GM12878 (cell line): ENCODE measurements around the gene DSC3. TPM values are rescaled to one million over a fixed set of nuclear protein-coding genes. Genes with fewer than 3 reads are reported as not detected.

ENCODE experiments used
- ATAC-seq: fragments of 200-7000 bp; cut with Tn5 transposase; 3 replicates; pipeline ENCODE4 v1.9.1; 2020; ENCODE audit warnings: mild to moderate bottlenecking, moderate library complexity
- BruUV-seq: library from RNA; stranded (reverse); fragments of 400-500 nt; replicated peaks from 2 replicates; lab custom pipeline; 2021; lab: Mats Ljungman, UMichigan
- CTCF ChIA-PET: fragments of 300-600 bp; sonication (Branson Sonifier 250); formaldehyde crosslinking; extraction: SDS; loops from one replicate; lab custom pipeline; 2021; ENCODE audit warnings: inconsistent platforms; lab: Yijun Ruan, JAX
- POLR2A ChIA-PET: fragments of 350-600 bp; formaldehyde crosslinking; extraction: SDS; loops from one replicate; lab custom pipeline; 2021; ENCODE audit warnings: inconsistent platforms; lab: Charles Lee
- RAD21 ChIA-PET: fragments of 300-600 bp; sonication (Branson Sonifier 250); formaldehyde crosslinking; loops from one replicate; lab custom pipeline; 2023; ENCODE audit warnings: antibody characterized with exemption; ENCODE audit not compliant: unreplicated experiment; lab: Charles Lee
- SMC1A ChIA-PET: fragments of 300-600 bp; sonication (Branson Sonifier 250); formaldehyde crosslinking; loops from one replicate; lab custom pipeline; 2023; ENCODE audit not compliant: unreplicated experiment, uncharacterized antibody; lab: Charles Lee
- DNase-seq: peaks from one replicate; pipeline ENCODE4 v3.0.0-alpha.2; 2011; ENCODE audit warnings: low read depth, low spot score
- FAIRE-seq: peaks from 3 replicates; lab custom pipeline; 2011; peaks lifted over from hg19 to GRCh38; lab: Jason Lieb, UNC
- H2AFZ ChIP-seq: 2 replicates; pipeline ENCODE4 v1.6.0; 2011; ENCODE audit warnings: low read depth, low read length, control low read depth; ENCODE audit not compliant: control insufficient read depth
- H3K27ac ChIP-seq: 2 replicates; pipeline ENCODE4 v1.5.1; 2011; ENCODE audit warnings: control low read depth; ENCODE audit not compliant: control insufficient read depth, insufficient read depth
- H3K27me3 ChIP-seq, 2 experiments: replicated peaks in 1 of 2; 2 replicates each; pipeline versions ENCODE4 v1.6.0 to v1.6.1; 2011; ENCODE audit warnings: low read length in 1 of 2; ENCODE audit not compliant: control insufficient read depth in 2 of 2, insufficient read depth in 2 of 2
- H3K36me3 ChIP-seq, 2 experiments: 2 replicates each; pipeline ENCODE4 v1.5.1; 2011; ENCODE audit warnings: low read length in 1 of 2; ENCODE audit not compliant: control insufficient read depth in 2 of 2, insufficient read depth in 2 of 2
- H3K4me1 ChIP-seq: 2 replicates; pipeline ENCODE4 v1.6.1; 2011; ENCODE audit warnings: mild to moderate bottlenecking, low read length, moderate library complexity, mixed read lengths; ENCODE audit not compliant: control insufficient read depth, insufficient read depth
- H3K4me2 ChIP-seq: 2 replicates; pipeline ENCODE4 v1.6.0; 2011; ENCODE audit warnings: control low read depth; ENCODE audit not compliant: control insufficient read depth, insufficient read depth
- H3K4me3 ChIP-seq: fragments of 200-600 bp; sonication (generic); 2 replicates; pipeline ENCODE4 v1.5.1; 2016
- H3K79me2 ChIP-seq: 2 replicates; pipeline ENCODE4 v1.6.0; 2011; ENCODE audit warnings: low read length; ENCODE audit not compliant: control insufficient read depth, insufficient read depth
- H3K9ac ChIP-seq: 2 replicates; pipeline ENCODE4 v1.8.0; 2011; ENCODE audit warnings: low read length, control low read depth, mixed read lengths; ENCODE audit not compliant: control insufficient read depth, insufficient read depth
- H3K9me3 ChIP-seq: replicated peaks from 3 replicates; pipeline ENCODE4 v1.5.1; 2011; ENCODE audit warnings: mild to moderate bottlenecking, low read length; ENCODE audit not compliant: control insufficient read depth, insufficient read depth
- H4K20me1 ChIP-seq: 2 replicates; pipeline ENCODE4 v1.6.0; 2011; ENCODE audit not compliant: control insufficient read depth, insufficient read depth
- CTCF ChIP-seq, 3 experiments: IDR thresholded peaks in 2 of 3; conservative IDR thresholded peaks in 1 of 3; 2 replicates each; pipeline ENCODE4 v1.5.1; 2011; ENCODE audit warnings: low read depth in 3 of 3, low read length in 3 of 3, mild to moderate bottlenecking in 3 of 3, control low read depth in 2 of 3, moderate library complexity in 2 of 3, inconsistent platforms in 1 of 3, mixed read lengths in 1 of 3; ENCODE audit not compliant: control insufficient read depth in 2 of 3, insufficient read depth in 1 of 3; ENCODE audit errors: extremely low read depth in 1 of 3
- NFIC ChIP-seq: IDR thresholded peaks from 2 replicates; pipeline ENCODE4 v1.6.1; 2012; ENCODE audit warnings: low read depth, mild to moderate bottlenecking, inconsistent platforms, low read length, moderate library complexity
- POLR2AphosphoS2 ChIP-seq: IDR thresholded peaks from 2 replicates; pipeline ENCODE4 v1.6.1; 2011; ENCODE audit warnings: low read depth, mild to moderate bottlenecking, low read length, improper control_type of control experiment, moderate library complexity
- RAD51 ChIP-seq: fragments of 450-650 bp; IDR thresholded peaks from 2 replicates; pipeline ENCODE4 v1.6.1; 2016; ENCODE audit warnings: moderate library complexity, mild to moderate bottlenecking, inconsistent platforms
- TARDBP ChIP-seq: IDR thresholded peaks from 2 replicates; pipeline ENCODE4 v1.6.1; 2016; ENCODE audit warnings: borderline replicate concordance
- WGBS: methylation state at CpG from one replicate; pipeline ENCODE4 v1.1.6; 2016; ENCODE audit warnings: low lambda C conversion rate; ENCODE audit not compliant: insufficient replicate concordance, insufficient coverage; ENCODE audit errors: missing lambda C conversion rate; 5-methylcytosine and 5-hydroxymethylcytosine counted together
- in situ Hi-C: fragments of 300-500 bp; cut with MboI; formaldehyde crosslinking; loops from 9 replicates; pipeline ENCODE4 v1.14.3; 2018; ENCODE audit warnings: mixed read lengths
- intact Hi-C: fragments of 100-400 bp; cut with micrococcal nuclease; formaldehyde crosslinking; loops from one replicate; pipeline ENCODE4 v1.14.2; 2022; ENCODE audit not compliant: unreplicated experiment
- polyA plus RNA-seq, 11 experiments: library from polyadenylated mRNA; depleted of rRNA in 4 of 11; unstranded in 6 of 11; stranded (reverse) in 5 of 11; fragments of >200 nt; fragmentation: Nextera tagmentation in 4 of 11; fragmentation: Illumina TruSeq in 1 of 11; extraction: Ambion mirVana in 4 of 11; extraction: Trizol in 1 of 11; gene quantifications; 1 replicate in 1 of 11; 2 replicates in 10 of 11; pipeline versions ENCODE4 v1.2.1 to v1.2.3, GENCODE V29; 2011 to 2016; ENCODE audit warnings: inconsistent platforms in 2 of 11, missing spikeins in 2 of 11, low read depth in 1 of 11
- total RNA-seq, 4 experiments: library from RNA; depleted of rRNA in 3 of 4; stranded (reverse); fragments of >200 nt in 3 of 4; fragmentation: Illumina TruSeq in 1 of 4; extraction: Trizol in 1 of 4; gene quantifications; 2 replicates each; pipeline versions ENCODE4 v1.2.1 to v1.2.3, GENCODE V29; 2013 to 2021

DSC3 gene
- total and polyA plus RNA-seq, 10 of the 15 experiments (the other 5 are each of a cell fraction or from before 2014, with no cell fraction given): 0.01 to 2.9 (median 1.6) TPM

- peak; percentile 66; the same call in 1 of the 2 replicates for TF ChIP-seq NFIC
These were observed 19.4 kb upstream of the DSC3 start (continued) for GRCh38 chr18:31061945-31062344.

- Histone ChIP-seq H3K9ac (no peak overlapping the region), H3K79me2 (no peaks in the 10 kb centered on the region), H3K4me1 (no peaks in the 10 kb centered on the region), H3K4me3 (no peak overlapping the region), H4K20me1 (no peaks in the 10 kb centered on the region), H3K4me2 (no peak overlapping the region), H3K27ac (no peak overlapping the region), H3K36me3 (no peaks in the 10 kb centered on the region), H3K27me3 (no peaks in the 10 kb centered on the region), H3K9me3 (no peaks in the 10 kb centered on the region), H2AFZ (no peak overlapping the region)
- ATAC-seq: no peak
- in situ Hi-C loops: no loop called here
- TF ChIP-seq CTCF (IDR thresholded peaks at IDR 0.05 in 2 of 3, conservative IDR thresholded peaks at IDR 0.05 in 1 of 3; ENCODE audit: control insufficient read depth in 2 of 3, extremely low read depth in 1 of 3, insufficient read depth in 1 of 3, low read depth in 3 of 3, low read length in 3 of 3): no peak
- no peak for TF ChIP-seq RAD51
- no peak for TF ChIP-seq POLR2AphosphoS2
- no peak for TF ChIP-seq TARDBP
- ChIA-PET CTCF (no interaction called here), SMC1A (interaction anchor here (0.7 kb wide), 1 partner anchor 21 kb away, joined by 3 read pairs; no protein-coding TSS in a partner anchor), POLR2A (no interaction called here), RAD21 (no interaction called here)
- no peak for FAIRE-seq
- 60% methylated on average over 3 of the region's 3 CpGs for WGBS
- no peak for DNase-seq
- intact Hi-C loops: no loop called here
- no TSS peak for BruUV-seq
These were observed 16.4 kb upstream of the DSC3 start for GRCh38 chr18:31058897-31059296.
